Stomach smooth muscle (tissue), 2 donors: Measurements from ENCODE around the gene SLC12A8.

Source experiments
- H3K27ac ChIP-seq: one replicate; pipeline ENCODE4 v1.7.0; 2013; ENCODE audit warnings: mild to moderate bottlenecking, low read length, inconsistent platforms
- H3K27me3 ChIP-seq, 2 donors: one replicate each; pipeline ENCODE4 v1.7.0; 2013; ENCODE audit warnings: low read length in 2 of 2; ENCODE audit not compliant: insufficient read depth in 2 of 2, control insufficient read depth in 1 of 2
- H3K36me3 ChIP-seq, 2 donors: one replicate each; pipeline ENCODE4 v1.7.0; 2013; ENCODE audit warnings: low read length in 2 of 2; ENCODE audit not compliant: control insufficient read depth in 2 of 2, insufficient read depth in 2 of 2
- H3K4me1 ChIP-seq: one replicate; pipeline ENCODE4 v1.7.0; 2013; ENCODE audit warnings: low read length; ENCODE audit not compliant: control insufficient read depth, insufficient read depth
- H3K4me3 ChIP-seq, 2 donors: one replicate each; pipeline ENCODE4 v1.7.0; 2013; ENCODE audit warnings: low read length in 2 of 2
- H3K9ac ChIP-seq, 2 donors: one replicate each; pipeline ENCODE4 v1.7.0; 2013; ENCODE audit warnings: low read length in 2 of 2, mild to moderate bottlenecking in 1 of 2
- H3K9me3 ChIP-seq, 2 donors: one replicate each; pipeline ENCODE4 v1.7.0; 2013; ENCODE audit warnings: low read length in 2 of 2; ENCODE audit not compliant: control insufficient read depth in 2 of 2
- donor health status: healthy.
- donor health status: Pancreatic carcinoma.

The SLC12A8 gene

DNA sequence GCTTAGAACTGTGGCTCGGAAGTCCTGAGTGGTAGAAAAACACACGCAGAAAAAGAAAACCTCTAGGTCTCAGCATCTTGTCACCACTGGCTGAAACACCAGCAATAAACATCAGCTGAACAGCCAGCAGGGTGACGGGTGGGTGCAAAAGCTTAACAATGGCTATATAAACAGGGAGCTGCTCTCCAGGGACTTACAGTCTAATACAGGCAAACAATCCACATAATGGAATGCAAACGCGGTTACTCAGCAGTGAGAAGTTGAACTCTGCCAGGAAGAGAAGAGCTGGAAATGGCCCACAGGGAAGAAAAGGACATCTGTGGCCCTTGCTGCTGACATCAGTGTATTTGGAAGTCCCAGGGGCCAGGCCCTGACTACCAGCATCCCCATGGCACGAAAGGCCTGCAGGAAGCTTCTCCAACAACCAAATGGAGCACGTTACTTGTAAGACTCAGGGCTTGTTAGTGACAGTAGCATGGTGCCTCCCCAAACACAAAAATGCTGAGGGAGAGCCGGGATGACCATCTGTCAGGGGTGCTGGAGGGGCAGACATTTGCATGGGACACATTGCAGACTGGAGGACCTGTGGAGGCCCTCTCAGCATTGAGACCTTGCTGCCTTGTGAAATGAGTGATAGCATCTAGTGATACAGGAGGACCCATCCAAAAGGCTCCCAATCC lies 159.8 kb downstream of the SLC12A8 start:
- Histone ChIP-seq H3K9me3 (no peaks in the 10 kb centered on the region), H3K4me3 (peak overlapping the region; percentile 31 to 83), H3K36me3 (no peaks in the 10 kb centered on the region), H3K9ac (peak overlapping the region in 1 of 2 donors; percentile 58), H3K27me3 (no peaks in the 10 kb centered on the region), H3K4me1 (peaks cover 66% of the 10 kb centered on the region), H3K27ac (peak overlapping the region; percentile 85)

DNA sequence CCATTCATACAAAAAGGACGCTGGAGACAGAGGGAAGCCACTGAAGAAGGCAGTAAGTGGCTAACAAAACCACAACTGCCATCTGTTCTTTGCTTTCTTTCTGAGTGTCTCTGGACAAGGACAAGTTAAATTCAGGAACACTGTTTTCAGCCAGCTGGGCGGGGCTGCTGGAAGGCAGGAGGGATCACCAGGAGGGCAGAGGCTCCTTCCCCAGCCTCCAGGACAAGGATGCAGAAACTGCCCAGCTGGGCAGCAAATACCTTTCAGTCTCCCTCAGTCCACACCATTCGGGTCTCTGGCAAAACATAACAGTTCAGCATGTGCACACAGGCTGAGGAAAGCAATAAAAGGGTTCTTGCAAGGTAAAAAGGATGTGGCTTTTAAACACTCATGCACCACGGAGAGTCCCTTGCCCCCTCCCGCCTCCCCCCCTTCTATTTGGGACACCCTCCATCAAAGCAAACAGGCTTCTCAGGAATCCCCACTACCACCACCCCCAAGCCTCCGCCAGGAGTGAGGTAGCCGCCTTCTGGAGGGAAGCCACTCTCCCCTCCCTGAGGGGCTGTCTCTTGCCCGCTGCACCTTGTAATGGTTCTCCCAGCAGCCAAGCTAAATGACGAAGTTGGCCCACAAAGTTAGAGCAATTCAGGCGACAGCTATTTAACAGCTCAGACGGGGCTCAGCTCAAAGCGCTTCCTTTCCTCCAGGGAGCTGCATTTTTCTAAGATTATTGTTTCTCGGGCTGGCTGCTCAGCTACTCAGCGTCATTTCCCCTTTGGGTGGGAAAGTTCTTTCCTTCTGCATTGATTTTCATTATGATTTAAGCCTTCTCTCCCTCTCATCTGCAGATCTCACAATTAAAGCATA lies 160.6 kb downstream of the SLC12A8 start:
- H3K9me3 ChIP-seq: no peaks in the 10 kb centered on the region
- H3K36me3 ChIP-seq: peaks cover 0 to 3% of the 10 kb centered on the region in 2 donors
- H3K4me1 ChIP-seq: peaks cover 63% of the 10 kb centered on the region
- H3K4me3 ChIP-seq: peak overlapping the region; percentile 40 to 83
- peak overlapping the region; percentile 5 to 58 for H3K9ac ChIP-seq
- H3K27ac ChIP-seq: peak overlapping the region; percentile 85
- no peaks in the 10 kb centered on the region for H3K27me3 ChIP-seq

DNA sequence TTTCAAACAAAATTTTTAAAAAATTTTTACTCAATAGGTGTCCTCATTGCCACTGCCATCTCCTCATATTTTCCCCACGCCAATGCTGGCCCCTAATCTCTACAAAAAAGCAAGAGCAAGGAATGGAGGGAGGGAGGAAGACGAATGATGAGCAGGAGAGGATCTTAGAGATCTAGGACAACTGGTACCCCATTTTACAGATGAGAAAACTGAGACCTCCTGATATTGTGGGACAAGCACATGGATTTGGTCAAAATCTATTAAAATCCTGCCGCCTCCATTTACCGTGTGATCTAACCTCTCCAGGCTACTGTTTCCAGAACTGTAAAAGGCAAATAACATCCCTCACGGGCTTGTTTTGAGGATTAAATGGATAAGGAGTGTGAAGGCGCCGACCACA lies 161.3 kb downstream of the SLC12A8 start:
- Histone ChIP-seq H3K4me1 (peaks cover 57% of the 10 kb centered on the region), H3K27me3 (no peaks in the 10 kb centered on the region), H3K4me3 (peak overlapping the region in 1 of 2 donors; percentile 83), H3K36me3 (peaks cover 0 to 5% of the 10 kb centered on the region in 2 donors), H3K27ac (peak overlapping the region; percentile 85), H3K9ac (peak overlapping the region; percentile 5 to 14), H3K9me3 (no peaks in the 10 kb centered on the region)

DNA sequence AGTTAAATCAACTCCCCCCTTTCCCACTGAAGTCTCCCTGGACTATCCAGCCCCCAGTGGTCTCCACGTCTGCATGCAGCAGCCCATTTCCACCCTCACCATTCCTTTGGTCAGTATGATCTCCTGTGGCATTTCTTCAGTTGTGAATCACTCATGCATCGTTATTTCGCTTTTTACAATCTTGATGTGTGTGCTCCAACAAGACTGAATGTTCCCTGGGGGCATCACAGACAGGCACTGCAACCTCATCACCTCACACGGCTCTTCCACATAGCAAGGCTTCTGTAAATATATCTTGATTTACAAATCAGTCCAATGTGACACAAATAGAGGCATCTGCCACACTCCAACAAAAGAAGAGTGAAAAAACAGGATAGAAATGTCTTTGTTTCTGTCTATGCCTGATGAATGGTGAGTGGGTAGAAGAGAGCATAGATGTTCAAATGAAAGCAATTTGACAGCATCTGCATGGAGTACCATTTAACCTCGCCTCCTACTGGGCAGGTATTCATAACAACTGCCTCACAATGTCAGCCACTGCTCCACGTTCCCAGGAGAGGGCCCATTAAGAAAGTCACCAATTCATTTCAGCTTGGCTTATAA lies 162.0 kb downstream of the SLC12A8 start:
- Histone ChIP-seq H3K27ac (no peak overlapping the region), H3K4me1 (peaks cover 60% of the 10 kb centered on the region)

DNA sequence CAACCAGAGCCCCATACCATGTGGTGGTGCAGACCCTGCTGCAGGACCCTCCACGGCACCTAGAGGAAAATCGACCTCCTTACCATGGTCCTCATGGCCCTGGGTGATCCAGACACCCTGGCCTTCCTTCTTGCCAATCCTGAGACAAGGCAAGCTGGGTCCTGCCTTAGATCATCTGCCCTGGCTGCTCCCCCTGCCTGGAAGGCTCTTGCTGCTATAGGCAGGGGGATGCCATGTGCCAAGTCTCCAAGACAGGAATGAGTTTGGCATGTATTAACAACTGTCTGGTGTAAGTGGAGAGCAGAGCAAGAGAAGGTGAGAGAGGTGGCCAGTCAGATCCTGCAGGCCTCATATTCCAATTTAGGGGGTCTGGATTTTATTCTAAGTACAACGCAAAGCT lies 164.3 kb downstream of the SLC12A8 start:
- Histone ChIP-seq H3K4me1 (peaks cover 69% of the 10 kb centered on the region), H3K27me3 (no peaks in the 10 kb centered on the region), H3K9ac (peak overlapping the region in 1 of 2 donors; percentile 21), H3K36me3 (peaks cover 0 to 5% of the 10 kb centered on the region in 2 donors), H3K4me3 (no peak overlapping the region), H3K9me3 (no peaks in the 10 kb centered on the region), H3K27ac (peak overlapping the region; percentile 55)

More for the DNA sequence above, 162.0 kb downstream of the SLC12A8 start:
- Histone ChIP-seq H3K9ac (no peak overlapping the region), H3K9me3 (no peaks in the 10 kb centered on the region), H3K27me3 (no peaks in the 10 kb centered on the region), H3K4me3 (no peak overlapping the region), H3K36me3 (peaks cover 0 to 5% of the 10 kb centered on the region in 2 donors)

DNA sequence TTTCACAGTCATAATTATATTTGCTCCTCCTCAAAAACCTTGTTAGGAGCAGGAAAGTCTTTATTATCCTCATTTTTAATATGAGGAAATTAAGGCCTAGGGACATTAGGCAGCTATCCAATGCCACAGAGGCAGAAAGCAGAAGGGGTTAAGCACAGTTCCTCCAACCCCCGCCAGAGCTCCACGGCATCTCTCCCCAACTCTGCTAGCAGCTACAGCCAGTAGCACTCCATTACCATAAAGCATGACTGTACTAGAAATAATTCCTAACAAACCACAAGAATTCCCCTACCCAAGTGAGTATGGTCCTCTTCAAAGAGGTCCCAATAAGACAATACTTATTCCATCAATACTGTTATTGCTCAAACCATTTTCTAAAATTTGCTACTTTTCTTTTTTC lies 166.6 kb downstream of the SLC12A8 start:
- peaks cover 59% of the 10 kb centered on the region for H3K4me1 ChIP-seq

DNA sequence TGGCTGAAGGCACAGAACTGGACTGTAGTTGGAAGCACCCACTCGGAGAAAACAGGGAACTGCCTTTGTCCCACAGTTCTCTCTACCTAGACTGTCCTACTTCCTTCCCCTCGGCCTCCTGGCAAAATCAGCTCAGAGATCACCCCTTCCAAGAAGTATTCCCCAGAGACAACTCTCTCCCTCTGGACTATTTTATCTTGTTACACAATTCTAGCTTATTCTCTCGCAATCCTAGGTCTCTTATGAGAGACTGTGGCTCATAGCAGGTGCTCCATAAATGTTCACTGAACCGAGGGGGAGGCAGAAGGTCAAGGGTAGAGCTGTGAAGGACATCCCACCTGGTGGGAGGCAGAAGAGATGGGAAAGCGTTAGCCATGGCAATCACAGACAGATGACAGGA lies 167.4 kb downstream of the SLC12A8 start:
- H3K9me3 ChIP-seq: no peaks in the 10 kb centered on the region
- H3K27ac ChIP-seq: peak overlapping the region; percentile 46
- H3K4me3 ChIP-seq: no peak overlapping the region
- no peak overlapping the region for H3K9ac ChIP-seq
- H3K36me3 ChIP-seq: peaks cover 0 to 5% of the 10 kb centered on the region in 2 donors
- no peaks in the 10 kb centered on the region for H3K27me3 ChIP-seq
- peaks cover 59% of the 10 kb centered on the region for H3K4me1 ChIP-seq

More for the DNA sequence above, 166.6 kb downstream of the SLC12A8 start:
- Histone ChIP-seq H3K4me3 (no peak overlapping the region), H3K27ac (peak overlapping the region; percentile 46), H3K9me3 (no peaks in the 10 kb centered on the region), H3K27me3 (no peaks in the 10 kb centered on the region), H3K36me3 (peaks cover 0 to 5% of the 10 kb centered on the region in 2 donors), H3K9ac (no peak overlapping the region)

DNA sequence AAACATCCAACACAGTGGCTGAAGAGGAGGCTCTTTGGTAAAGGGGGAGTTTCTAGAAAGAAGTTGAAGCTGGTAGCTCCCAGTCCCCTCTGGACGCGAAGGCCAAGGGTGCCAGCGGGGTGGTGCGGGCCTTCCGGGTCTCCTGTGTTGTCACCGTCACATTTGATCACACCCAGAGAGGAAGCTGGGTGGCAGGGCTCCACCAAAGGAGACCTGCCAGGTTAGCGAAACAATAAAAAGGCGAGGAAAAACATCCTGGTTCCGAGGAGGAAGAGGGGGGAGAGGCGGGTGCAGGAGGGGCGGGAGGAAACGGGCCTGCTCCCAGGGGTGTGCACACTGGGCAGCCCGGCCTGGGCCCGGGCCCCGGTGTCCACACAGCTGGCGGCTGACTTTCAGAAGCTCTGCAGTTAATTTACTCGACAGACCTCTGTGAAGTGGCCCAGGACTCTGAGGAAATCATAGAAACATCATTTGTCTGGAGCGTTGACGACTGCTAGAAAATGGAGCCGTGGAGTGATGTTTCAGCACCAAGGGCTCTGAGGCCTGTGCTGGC lies 168.9 kb downstream of the SLC12A8 start:
- Histone ChIP-seq H3K4me3 (peak overlapping the region in 1 of 2 donors; percentile 60), H3K9me3 (no peaks in the 10 kb centered on the region), H3K27ac (peak overlapping the region; percentile 75), H3K9ac (peak overlapping the region; percentile 28 to 29), H3K4me1 (peaks cover 57% of the 10 kb centered on the region), H3K27me3 (no peaks in the 10 kb centered on the region), H3K36me3 (peaks cover 0 to 5% of the 10 kb centered on the region in 2 donors)

DNA sequence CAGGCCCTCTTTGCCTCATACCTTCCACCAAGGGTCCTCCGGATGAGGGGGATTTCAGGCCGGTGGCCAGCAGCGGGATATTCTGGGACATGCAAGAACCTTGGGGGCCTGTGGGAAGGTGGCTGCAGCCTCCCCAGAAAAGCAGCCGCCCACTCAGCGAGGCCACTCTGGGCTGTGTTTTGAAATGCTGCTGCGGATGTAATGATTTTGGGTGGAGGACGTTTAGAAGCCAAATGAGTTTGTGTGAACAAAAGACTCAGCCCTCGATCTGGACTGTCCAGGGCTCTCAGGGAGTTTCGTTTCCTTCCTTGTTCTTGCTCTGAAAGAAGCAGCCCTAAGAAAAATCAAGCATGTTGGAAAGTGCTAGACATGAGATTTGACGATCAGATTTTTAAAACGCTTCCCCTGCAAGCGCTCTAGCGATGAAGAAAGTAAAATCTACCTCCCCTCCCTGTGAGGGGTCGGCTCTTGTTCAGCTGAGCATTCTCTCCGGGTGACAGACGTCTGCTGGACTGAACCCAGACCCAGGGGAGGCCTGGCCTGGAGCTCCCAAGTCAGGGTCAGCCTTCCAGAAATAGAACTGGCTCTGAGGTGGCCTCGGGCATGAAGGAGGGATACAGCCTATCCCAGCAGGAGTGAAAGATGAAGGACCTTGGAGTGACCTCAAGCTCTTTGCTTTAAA lies 169.7 kb downstream of the SLC12A8 start:
- H3K4me1 ChIP-seq: peaks cover 52% of the 10 kb centered on the region
- no peaks in the 10 kb centered on the region for H3K9me3 ChIP-seq
- H3K9ac ChIP-seq: peak overlapping the region; percentile 17 to 71
- peak overlapping the region; percentile 12 to 60 for H3K4me3 ChIP-seq
- no peaks in the 10 kb centered on the region for H3K27me3 ChIP-seq
- H3K27ac ChIP-seq: peak overlapping the region; percentile 75
- peaks cover 0 to 5% of the 10 kb centered on the region in 2 donors for H3K36me3 ChIP-seq
